HG03064 (cell line): ENCODE data around the gene HPS5.
"Not testable (repeated sequence)": the region's sequence is repeated elsewhere in the genome, so short reads cannot be mapped to it uniquely, and the experiment has no call there.

ENCODE experiments used
- ATAC-seq: cut with Tn5 transposase; IDR thresholded peaks from one replicate; pipeline ENCODE4 v1.9.1; 2021; ENCODE audit warnings: low read depth; ENCODE audit not compliant: unreplicated experiment

The HPS5 gene

GRCh38 chr11:18277565-18278271 lies 44.2 kb downstream of the HPS5 start:
- no peak for ATAC-seq

DNA sequence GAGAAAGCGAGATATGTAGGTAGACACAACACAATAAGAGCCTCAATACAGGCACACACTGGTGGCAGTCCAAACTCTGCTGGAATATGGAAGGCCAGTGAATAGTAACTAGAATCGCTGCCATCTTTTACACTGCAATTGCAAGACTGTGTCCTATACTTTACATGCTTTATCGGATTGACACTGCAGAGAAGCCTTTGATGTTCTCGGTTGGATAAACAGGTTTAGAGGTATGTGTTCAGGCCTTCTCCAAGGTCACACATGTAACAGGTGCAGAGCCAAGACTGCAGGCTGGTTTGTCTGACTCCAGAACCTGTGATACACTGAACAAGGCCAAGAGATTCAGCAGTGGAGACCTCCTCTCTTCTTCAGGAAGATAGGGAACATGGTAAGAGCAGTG lies 50.7 kb downstream of the HPS5 start:
- no peak for ATAC-seq

- no peak for ATAC-seq
Measured at GRCh38 chr11:18270102-18270501, 51.8 kb downstream of the HPS5 start.

- not testable (repeated sequence) for ATAC-seq
Measured at GRCh38 chr11:18269252-18269651, 52.7 kb downstream of the HPS5 start.

GRCh38 chr11:18267335-18268133 lies 54.4 kb downstream of the HPS5 start:
- ATAC-seq, result peak; percentile 46

- ATAC-seq, result no peak
Measured at GRCh38 chr11:18265949-18266348, 56.0 kb downstream of the HPS5 start, which contains the start of gene SAA1. Gene SAA1, plus strand, starts transcription at chr11:18266264. Its CDS starts 624 bp downstream, at chr11:18266888.

- no peak for ATAC-seq
Measured at GRCh38 chr11:18264677-18265555, 57.0 kb downstream of the HPS5 start.

DNA sequence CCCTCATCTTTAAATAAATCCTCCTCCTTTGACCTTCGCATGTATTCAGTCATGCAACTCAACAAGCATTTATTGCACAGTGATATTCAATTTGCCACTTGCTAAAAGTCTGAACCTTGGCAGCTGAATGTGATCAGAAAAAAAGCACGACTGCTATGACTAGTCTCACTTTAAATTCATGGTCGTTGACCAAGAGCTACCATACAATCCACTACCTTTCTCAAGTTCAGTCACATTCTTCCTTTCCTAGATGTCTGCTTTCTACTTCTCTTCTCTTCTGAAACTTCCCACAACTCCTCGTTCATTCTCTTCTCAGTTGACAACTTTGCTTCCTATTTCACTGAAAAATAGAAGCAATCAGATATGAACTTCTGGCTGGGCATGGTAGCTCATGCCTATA lies 57.9 kb downstream of the HPS5 start:
- no peak for ATAC-seq

- ATAC-seq, result not testable (repeated sequence)
Measured at GRCh38 chr11:18262681-18263350, 59.1 kb downstream of the HPS5 start.

GRCh38 chr11:18261721-18262120 lies 60.2 kb downstream of the HPS5 start:
- no peak for ATAC-seq

- no peak for ATAC-seq
Measured at GRCh38 chr11:18259259-18259658, 62.7 kb downstream of the HPS5 start.

- ATAC-seq, result no peak
Measured at GRCh38 chr11:18254781-18255361, 67.1 kb downstream of the HPS5 start.

DNA sequence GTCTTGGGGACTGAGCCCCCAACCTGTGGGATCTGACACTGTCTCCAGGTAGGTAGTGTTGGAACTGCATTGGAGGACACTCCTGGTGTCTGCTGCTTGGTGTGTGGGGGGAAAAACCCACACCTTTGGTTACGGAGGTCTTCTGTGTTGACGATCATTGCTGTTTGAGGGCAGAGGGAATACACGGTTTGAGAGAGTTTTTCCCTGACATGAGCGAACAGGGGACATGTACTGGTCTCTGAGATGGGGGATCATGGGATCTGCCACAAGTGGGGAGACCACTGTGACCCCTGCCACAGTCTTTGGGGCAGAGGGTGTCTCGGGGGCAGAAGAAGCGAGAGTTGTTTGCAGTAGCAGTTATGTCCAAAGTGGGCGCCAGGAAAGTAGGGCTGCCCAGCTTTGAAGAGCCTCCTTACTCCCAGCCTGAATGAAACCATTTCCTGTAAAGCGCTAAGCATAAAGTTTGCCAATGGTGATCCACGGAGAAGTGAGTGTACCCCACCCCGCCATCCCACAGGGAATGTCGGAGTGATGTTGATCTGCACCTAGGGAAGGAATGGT lies 68.1 kb downstream of the HPS5 start:
- ATAC-seq, result no peak

DNA sequence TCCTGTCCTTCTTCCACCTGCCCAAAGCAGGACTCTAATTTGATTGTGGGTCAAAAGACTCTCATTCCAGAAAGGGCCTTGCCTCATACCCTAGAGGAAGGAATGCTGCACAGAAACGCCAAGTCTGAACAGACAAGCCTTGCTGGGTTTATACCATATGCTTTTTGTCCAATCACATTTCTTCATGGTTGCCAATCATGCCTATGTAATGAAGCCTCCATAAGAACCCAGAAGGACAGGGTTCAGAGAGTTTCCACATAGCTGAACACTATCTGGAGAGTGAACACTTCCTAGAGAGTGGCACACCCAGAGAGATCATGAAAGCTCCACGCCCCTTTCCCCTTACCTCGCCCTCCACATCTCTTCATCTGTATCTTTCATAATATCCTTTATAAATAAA lies 68.7 kb downstream of the HPS5 start:
- ATAC-seq, result no peak

DNA sequence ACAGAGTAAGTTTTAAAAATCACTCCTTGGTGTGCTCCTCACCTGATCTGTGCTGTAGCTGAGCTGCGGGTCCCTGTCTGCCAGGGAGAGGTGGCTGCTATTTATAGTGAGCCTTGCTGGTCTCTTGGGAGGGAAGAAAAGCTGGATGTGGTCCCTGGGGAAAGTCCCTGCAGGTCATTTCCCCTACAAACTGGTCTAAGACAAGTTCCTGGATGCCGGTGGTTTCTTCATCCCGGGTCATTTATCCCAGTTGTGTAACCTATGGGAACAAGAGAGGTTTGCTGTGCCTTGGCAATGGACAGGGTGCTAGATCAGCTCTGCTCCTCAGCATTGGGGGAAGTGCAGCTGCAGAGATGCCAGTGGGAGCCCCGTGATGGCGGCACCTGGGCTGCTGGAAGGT lies 73.4 kb downstream of the HPS5 start, which contains the start of gene SAA2:
Gene SAA2, minus strand, starts transcription at position 108 of the 400 bp plus-strand sequence. CDS start 657 bp downstream, outside the sequence.
- no peak for ATAC-seq

- ATAC-seq, result not testable (repeated sequence)
Measured at GRCh38 chr11:18247191-18247581, 74.8 kb downstream of the HPS5 start.

- ATAC-seq, result peak; percentile 81
Measured at GRCh38 chr11:18246379-18247190, 75.4 kb downstream of the HPS5 start.

DNA sequence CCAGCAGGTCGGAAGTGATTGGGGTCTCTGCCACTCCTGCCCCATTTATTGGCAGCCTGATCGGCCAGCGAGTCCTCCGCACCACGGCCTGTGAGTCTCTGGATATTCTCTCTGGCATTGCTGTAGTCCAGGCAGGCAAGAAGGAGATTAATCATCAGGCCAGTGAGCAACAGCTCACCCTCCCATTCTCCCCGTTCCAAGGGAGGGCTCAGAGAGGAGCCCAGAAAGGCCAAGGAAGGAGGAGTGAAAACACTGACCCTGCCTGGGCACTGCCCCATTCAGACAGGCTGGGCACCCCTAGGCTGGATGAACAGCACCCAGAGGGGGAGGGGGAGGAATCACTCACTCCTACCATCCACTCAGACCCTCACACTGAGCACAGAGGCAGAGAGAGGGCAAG lies 76.5 kb downstream of the HPS5 start:
- no peak for ATAC-seq
